H1 (cell line): Measurements from ENCODE around the gene ERLEC1. TPM values are rescaled to one million over a fixed set of nuclear protein-coding genes. Genes with fewer than 3 reads are reported as not detected.

Experiments
- ASH2L ChIP-seq: fragments of 200-600, 300-600 bp; sonication (generic); IDR thresholded peaks from one replicate; pipeline ENCODE4 v1.7.1; 2017; ENCODE audit warnings: low read length
- BRCA1 ChIP-seq: IDR thresholded peaks from 2 replicates; pipeline ENCODE4 v1.6.1; 2012; ENCODE audit warnings: low read depth, low read length, improper control_type of control experiment
- CBX5 ChIP-seq: fragments of 300-800, 300-1000 bp; sonication (generic); IDR thresholded peaks from 2 replicates; pipeline ENCODE4 v1.7.1; 2016; ENCODE audit warnings: antibody characterized with exemption, low read length, low read depth
- CEBPB ChIP-seq: IDR thresholded peaks from 2 replicates; pipeline ENCODE4 v1.6.1; 2012; ENCODE audit warnings: low read depth, low read length
- FOSL1 ChIP-seq: IDR thresholded peaks from 2 replicates; pipeline ENCODE4 v1.6.1; 2011; ENCODE audit warnings: mild to moderate bottlenecking, low read depth, low read length, moderate library complexity; ENCODE audit not compliant: insufficient read depth
- GABPA ChIP-seq: IDR thresholded peaks from 2 replicates; pipeline ENCODE4 v1.6.1; 2011; ENCODE audit warnings: mild to moderate bottlenecking, low read length, moderate library complexity, borderline replicate concordance; ENCODE audit not compliant: insufficient read depth
- GTF2F1 ChIP-seq: IDR thresholded peaks from 2 replicates; pipeline ENCODE4 v1.6.1; 2012; ENCODE audit warnings: low read depth, low read length, improper control_type of control experiment, borderline replicate concordance
- HDAC6 ChIP-seq: IDR thresholded peaks from one replicate; pipeline ENCODE4 v1.7.1; 2012; ENCODE audit warnings: low read depth, mild to moderate bottlenecking, inconsistent platforms, low read length, moderate library complexity
- JUND ChIP-seq: IDR thresholded peaks from 2 replicates; pipeline ENCODE4 v1.6.1; 2011; ENCODE audit warnings: mild to moderate bottlenecking, improper control_type of control experiment, low read length
- KDM4A ChIP-seq: IDR thresholded peaks from one replicate; pipeline ENCODE4 v1.7.1; 2012; ENCODE audit warnings: low read depth, mild to moderate bottlenecking, moderate library complexity, low read length, inconsistent platforms; ENCODE audit not compliant: severe bottlenecking
- KDM5A ChIP-seq: fragments of 200-600 bp; IDR thresholded peaks from 2 replicates; pipeline ENCODE4 v1.7.1; 2012; ENCODE audit warnings: mild to moderate bottlenecking, low read length, inconsistent platforms, mixed read lengths
- PHF8 ChIP-seq: fragments of 200-600 bp; sonication (generic); conservative IDR thresholded peaks from 2 replicates; pipeline ENCODE4 v1.7.1; 2012; ENCODE audit warnings: low read depth, mild to moderate bottlenecking, inconsistent platforms, low read length, moderate library complexity
- POLR2A ChIP-seq, 2 experiments: IDR thresholded peaks; 1 replicate in 1 of 2; 2 replicates in 1 of 2; pipeline ENCODE4 v1.6.1; 2011; ENCODE audit warnings: low read depth in 2 of 2, low read length in 2 of 2, mild to moderate bottlenecking in 2 of 2; ENCODE audit errors: control extremely low read depth in 1 of 2
- POU5F1 ChIP-seq: IDR thresholded peaks from 2 replicates; pipeline ENCODE4 v1.6.1; 2011; ENCODE audit warnings: low read depth, mild to moderate bottlenecking, low read length, moderate library complexity
- RAD21 ChIP-seq, 2 experiments: IDR thresholded peaks in 1 of 2; conservative IDR thresholded peaks in 1 of 2; 2 replicates each; pipeline ENCODE4 v1.6.1; 2011; ENCODE audit warnings: low read depth in 2 of 2, low read length in 2 of 2, improper control_type of control experiment in 1 of 2, inconsistent platforms in 1 of 2, mild to moderate bottlenecking in 1 of 2, moderate library complexity in 1 of 2
- RFX5 ChIP-seq: IDR thresholded peaks from 2 replicates; pipeline ENCODE4 v1.6.1; 2011; ENCODE audit warnings: low read depth, low read length, improper control_type of control experiment, borderline replicate concordance
- RXRA ChIP-seq: IDR thresholded peaks from 2 replicates; pipeline ENCODE4 v1.6.1; 2011; ENCODE audit warnings: low read depth, mild to moderate bottlenecking, low read length, moderate library complexity; ENCODE audit not compliant: insufficient read depth
- SAP30 ChIP-seq: fragments of 300-600 bp; sonication (generic); IDR thresholded peaks from 2 replicates; pipeline ENCODE4 v1.7.1; 2012; ENCODE audit warnings: low read length, moderate library complexity, mild to moderate bottlenecking, inconsistent platforms; ENCODE audit not compliant: insufficient read depth, insufficient replicate concordance
- SIX5 ChIP-seq: IDR thresholded peaks from 2 replicates; pipeline ENCODE4 v1.6.1; 2011; ENCODE audit warnings: mild to moderate bottlenecking, low read depth, low read length
- SRF ChIP-seq: IDR thresholded peaks from 2 replicates; pipeline ENCODE4 v1.6.1; 2011; ENCODE audit warnings: mild to moderate bottlenecking, low read depth, low read length, moderate library complexity
- TBP ChIP-seq: IDR thresholded peaks from 2 replicates; pipeline ENCODE4 v1.6.1; 2011; ENCODE audit warnings: low read depth, low read length, improper control_type of control experiment
- TCF12 ChIP-seq: IDR thresholded peaks from 2 replicates; pipeline ENCODE4 v1.6.1; 2011; ENCODE audit warnings: low read depth, mild to moderate bottlenecking, low read length
- polyA plus RNA-seq, 7 experiments: library from polyadenylated mRNA; depleted of rRNA in 3 of 7; stranded (reverse) in 5 of 7; unstranded in 2 of 7; fragments of >200 nt in 5 of 7; fragments of 200-250 nt in 2 of 7; gene quantifications; 1 replicate in 5 of 7; 2 replicates in 1 of 7; 4 replicates in 1 of 7; pipeline versions ENCODE4 v1.2.1 to v1.2.3, GENCODE V29; 2011 to 2013; ENCODE audit warnings: missing spikeins in 2 of 7, mixed read lengths in 2 of 7
- total RNA-seq: library from RNA; stranded (reverse); fragmentation: NEBNext Ultra II Directional; extraction: Animal tissue kit (Norgen Biotek cat#: 25700); gene quantifications from 2 replicates; pipeline ENCODE4 v1.2.1, GENCODE V29; 2021
- TF ChIP-seq, protein P1 (sequence below): IDR thresholded peaks from 2 replicates; pipeline ENCODE4 v1.6.1; 2011; ENCODE audit warnings: low read length, improper control_type of control experiment

ERLEC1 gene
- total and polyA plus RNA-seq, 2 of the 8 experiments (the other 6 are each of a cell fraction or from before 2014, with no cell fraction given), result 12.9 to 26.7 TPM

DNA sequence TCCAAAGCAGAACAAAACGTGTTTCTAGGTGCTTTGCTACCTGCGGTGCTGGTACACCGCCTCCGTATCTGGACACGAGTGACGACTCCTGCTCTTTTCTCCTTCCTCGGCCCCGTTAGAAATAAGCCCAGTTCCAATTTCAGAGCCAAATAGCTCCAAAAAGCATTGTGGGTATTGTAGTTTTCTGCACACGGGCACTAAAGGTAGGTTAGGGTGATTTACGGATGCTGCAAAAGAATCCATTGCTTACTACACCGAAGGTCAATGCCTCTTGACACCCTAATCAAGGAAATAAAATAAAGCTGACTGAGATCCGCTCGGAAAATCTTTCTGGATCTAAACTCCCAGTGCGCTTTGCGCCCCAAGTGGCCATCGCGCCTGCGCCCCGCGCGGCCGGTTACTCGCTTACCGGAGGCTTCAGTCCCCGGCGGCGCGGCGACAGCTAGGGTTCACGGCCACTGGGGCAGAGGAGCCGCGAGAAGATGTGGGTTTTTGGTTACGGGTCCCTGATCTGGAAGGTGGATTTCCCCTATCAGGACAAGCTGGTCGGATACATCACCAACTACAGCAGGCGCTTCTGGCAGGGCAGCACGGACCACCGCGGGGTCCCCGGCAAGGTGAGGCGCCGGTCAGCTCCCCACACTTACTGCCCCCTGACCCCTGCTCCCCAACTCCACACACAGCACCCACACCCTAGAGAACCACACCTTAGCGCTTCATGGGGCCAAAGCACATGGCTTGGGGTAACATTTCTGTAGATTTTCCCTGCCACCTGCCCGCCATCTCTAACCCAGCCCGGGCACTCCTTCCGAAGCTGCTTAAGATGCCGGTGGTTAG lies 19.2 kb upstream of the ERLEC1 start, which contains the start of gene CHAC2 (continued):
- TF ChIP-seq SAP30, result peak; percentile 82
- TF ChIP-seq ASH2L, result peak; percentile 83
- TF ChIP-seq KDM4A, result peak; percentile 42
- no peak for TF ChIP-seq CEBPB
- no peak for TF ChIP-seq JUND
- no peak for TF ChIP-seq RAD21 (IDR thresholded peaks at IDR 0.05 in 1 of 2, conservative IDR thresholded peaks at IDR 0.05 in 1 of 2; ENCODE audit: low read depth in 2 of 2, low read length in 2 of 2)
- no peak for TF ChIP-seq KDM5A
- TF ChIP-seq HDAC6, result no peak
- no peak for TF ChIP-seq POU5F1
- no peak for TF ChIP-seq GABPA
- peak; percentile 74 for TF ChIP-seq SIX5
- peak; percentile 78 for TF ChIP-seq PHF8
- no peak for TF ChIP-seq BRCA1
- TF ChIP-seq RFX5, result no peak
- TF ChIP-seq, protein P1, sequence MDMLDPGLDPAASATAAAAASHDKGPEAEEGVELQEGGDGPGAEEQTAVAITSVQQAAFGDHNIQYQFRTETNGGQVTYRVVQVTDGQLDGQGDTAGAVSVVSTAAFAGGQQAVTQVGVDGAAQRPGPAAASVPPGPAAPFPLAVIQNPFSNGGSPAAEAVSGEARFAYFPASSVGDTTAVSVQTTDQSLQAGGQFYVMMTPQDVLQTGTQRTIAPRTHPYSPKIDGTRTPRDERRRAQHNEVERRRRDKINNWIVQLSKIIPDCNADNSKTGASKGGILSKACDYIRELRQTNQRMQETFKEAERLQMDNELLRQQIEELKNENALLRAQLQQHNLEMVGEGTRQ, result no peak
- TF ChIP-seq FOSL1, result no peak
- no peak for TF ChIP-seq CBX5
- peak; percentile 57 to 93 for TF ChIP-seq POLR2A (IDR thresholded peaks at IDR 0.05; ENCODE audit: control extremely low read depth in 1 of 2, low read depth in 2 of 2, low read length in 2 of 2)
- TF ChIP-seq SRF, result no peak
- no peak for TF ChIP-seq RXRA
- 0 out of 2 replicates have a peak, but pooled peaks have one; percentile 15 for TF ChIP-seq GTF2F1
- peak; percentile 14; the same call in 1 of the 2 replicates for TF ChIP-seq TBP
- TF ChIP-seq TCF12, result no peak
